M059J (cell line): ENCODE data around the gene STX16. TPM values are rescaled to one million over a fixed set of nuclear protein-coding genes. Genes with fewer than 3 reads are reported as not detected.

Experiments used
- DNase-seq: peaks from one replicate; pipeline ENCODE4 v3.0.0-alpha.2; 2012; ENCODE audit warnings: low read depth
- total RNA-seq: library from RNA; depleted of rRNA; stranded (reverse); fragments of >200 nt; shearing (Covaris generic); gene quantifications from 2 replicates; pipeline ENCODE4 v1.2.3, GENCODE V29; 2014; rRNA removed

STX16 gene, protein sequence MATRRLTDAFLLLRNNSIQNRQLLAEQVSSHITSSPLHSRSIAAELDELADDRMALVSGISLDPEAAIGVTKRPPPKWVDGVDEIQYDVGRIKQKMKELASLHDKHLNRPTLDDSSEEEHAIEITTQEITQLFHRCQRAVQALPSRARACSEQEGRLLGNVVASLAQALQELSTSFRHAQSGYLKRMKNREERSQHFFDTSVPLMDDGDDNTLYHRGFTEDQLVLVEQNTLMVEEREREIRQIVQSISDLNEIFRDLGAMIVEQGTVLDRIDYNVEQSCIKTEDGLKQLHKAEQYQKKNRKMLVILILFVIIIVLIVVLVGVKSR
- 8.4 and 24.6 TPM in 2 replicates for total RNA-seq

DNA sequence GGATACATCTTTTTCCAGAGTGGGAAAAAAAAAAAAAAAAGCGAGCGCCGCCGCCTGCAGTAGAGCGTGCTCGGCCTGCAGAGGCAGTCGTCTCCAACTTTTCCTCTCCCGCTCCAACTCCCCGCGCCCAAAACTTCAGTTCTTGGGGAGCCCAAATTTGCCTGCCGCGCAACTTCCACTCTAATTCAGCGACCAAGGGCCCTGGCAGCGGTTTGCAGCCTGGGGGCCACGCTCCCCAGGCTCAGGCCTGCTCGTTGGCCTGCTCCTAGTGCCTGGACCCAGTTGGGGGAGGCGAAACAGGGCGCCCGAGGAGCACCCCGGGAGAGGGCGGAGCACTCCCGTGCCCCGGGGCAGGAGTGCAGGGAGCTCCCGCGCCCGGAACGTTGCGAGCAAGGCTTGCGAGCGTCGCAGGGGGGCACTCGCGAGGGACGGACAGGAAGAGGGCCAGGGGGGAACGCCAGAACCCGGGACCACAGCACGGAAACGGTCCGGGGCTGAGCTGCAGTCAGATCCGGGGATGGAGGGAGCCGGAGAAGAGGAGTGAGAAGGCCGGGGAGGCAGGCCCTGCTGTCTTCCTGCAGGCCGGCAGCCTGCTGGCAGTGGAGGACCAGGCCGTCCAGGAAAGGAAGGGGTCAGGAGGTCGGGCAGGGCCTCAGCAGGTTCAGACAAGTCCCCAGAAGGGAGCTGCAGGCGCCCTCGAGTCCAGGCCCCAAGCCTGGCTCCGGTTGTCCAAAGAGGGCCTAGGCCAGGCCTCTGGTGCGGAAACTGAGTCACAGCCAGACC lies at the start of gene STX16:
STX16 (plus strand) TSS at position 508 of the 783 bp plus-strand sequence. CDS start 724 bp downstream, outside the sequence.
- DNase-seq, result peak; percentile 94

DNA sequence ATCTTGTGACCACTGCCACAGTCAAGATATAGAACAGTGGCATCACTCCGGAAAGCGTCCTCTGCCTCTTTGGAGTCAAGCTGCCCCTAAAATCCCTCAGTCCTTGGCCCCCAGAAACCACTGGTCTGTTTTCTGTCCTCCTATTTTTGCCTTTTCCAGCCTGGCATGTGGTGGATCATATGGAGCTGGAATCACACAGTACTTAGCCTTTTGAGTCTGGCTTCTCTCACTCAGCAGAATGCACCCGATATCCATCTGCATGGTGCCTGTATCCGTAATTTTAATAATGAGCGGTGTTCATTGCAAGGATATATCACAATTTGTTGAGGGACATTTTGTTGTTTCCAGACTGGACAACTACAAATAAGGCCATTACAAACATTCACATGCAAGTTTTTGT lies 49.0 kb upstream of the STX16 start:
- DNase-seq, result no peak

DNA sequence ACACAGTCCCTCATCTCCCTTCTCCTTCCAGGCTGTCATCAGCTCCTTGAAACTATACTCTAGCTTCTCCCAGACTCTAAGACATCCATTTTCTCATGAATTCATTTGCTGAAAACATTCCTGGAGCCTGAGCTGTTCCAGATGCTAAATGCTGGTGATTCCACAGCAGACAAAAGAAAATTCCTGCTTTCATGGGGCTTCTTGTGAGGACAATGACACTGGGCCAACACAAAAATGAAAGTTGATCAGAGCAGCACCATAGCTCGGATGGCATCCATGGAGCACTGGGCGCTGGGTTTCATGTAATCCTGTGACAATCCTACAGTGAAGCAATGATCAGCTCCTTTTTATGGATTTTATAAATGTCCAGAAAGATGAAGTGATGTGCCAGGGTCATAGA lies 47.4 kb upstream of the STX16 start:
- peak; percentile 27 for DNase-seq

DNA sequence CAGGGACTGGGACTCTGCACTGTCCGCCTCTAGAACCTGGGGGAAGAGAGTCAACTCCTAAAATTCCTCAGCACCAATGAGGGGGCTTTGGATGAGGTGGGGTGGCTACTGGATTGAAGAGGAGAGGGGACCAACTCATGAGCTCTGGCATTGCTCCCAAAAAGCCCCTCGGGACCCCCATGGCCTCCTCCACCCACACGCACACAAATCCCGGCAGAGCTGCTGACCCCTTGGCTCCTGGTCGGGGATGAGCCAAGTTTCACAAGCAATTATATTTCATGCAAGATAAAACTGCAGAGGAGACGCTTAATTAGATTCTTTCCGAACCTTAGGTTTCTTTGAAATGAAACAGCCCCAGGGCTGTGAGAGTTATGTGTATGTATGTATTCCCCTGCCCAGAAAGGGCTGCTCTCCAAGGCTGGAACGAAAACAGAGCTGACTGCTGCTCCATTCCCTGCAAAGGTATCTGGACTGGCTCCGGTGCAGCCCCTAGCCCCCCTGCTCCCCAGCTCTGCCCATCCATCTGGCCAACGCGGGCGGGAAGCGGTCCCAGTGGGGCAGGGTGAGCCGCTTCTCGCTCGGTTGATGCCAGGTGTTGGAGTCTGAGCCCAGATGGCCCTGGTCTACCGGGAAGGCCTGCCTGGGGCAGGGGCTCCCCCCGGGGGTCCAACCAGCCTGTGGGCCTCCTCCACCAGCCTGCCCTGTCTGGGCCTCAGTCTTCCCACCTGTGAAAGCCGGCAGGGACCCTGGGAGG lies 46.8 kb upstream of the STX16 start:
- no peak for DNase-seq

DNA sequence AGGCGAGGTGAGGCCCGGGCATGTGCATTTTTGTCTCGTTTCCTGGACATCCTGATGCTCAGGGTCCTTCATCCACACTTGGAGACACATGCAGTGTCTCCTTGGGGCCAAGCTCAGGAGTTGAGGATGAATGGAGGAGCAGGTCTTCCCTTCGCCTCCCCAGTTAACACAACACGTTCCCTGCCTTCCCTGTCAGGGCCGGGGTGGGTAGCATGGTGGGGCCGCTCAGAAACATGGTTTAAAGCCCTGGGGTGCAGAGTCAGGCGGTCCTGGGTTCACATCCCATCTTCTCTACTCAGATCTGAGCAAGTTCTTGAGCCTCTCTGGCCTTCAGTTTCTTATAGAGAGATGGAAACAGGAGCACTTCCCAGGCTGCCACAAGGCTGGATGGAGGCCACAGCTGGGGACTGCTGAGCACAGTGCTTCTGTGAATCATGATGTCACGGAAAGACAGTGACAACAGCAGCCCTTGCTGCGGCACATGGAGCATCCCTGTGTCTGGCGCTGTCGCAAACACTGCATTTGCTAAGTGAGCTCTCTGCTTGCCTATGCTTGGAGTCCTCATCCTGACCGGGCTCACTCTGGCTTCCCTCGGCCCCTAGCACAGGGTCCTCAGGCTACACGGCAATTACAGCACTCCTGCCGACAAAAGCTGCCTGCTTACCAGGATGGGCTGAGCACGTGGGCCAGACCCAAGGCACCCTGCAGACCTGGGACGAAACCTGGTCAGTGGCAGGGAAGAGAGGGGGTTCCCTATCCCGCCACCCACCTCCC lies 45.6 kb upstream of the STX16 start:
- no peak for DNase-seq

DNA sequence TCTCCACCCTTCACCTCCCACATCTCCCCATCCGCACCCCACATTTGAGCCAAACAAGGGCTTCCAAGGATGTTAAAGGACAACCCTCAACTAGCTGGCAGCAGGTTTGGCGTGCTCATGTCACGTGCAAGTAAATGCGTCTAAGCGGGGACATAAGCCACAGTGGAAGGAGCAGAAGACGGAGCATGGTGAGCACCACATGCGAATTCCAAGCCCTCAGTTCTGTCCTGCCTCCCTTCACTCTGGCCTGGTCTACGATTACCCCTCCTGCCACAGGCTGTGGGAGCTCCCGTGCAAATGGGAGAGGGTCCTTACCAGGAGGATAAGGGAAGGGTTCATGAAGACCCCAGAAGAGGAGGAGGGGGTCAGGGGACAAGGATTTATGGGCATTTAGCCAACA lies 44.9 kb upstream of the STX16 start:
- no peak for DNase-seq

DNA sequence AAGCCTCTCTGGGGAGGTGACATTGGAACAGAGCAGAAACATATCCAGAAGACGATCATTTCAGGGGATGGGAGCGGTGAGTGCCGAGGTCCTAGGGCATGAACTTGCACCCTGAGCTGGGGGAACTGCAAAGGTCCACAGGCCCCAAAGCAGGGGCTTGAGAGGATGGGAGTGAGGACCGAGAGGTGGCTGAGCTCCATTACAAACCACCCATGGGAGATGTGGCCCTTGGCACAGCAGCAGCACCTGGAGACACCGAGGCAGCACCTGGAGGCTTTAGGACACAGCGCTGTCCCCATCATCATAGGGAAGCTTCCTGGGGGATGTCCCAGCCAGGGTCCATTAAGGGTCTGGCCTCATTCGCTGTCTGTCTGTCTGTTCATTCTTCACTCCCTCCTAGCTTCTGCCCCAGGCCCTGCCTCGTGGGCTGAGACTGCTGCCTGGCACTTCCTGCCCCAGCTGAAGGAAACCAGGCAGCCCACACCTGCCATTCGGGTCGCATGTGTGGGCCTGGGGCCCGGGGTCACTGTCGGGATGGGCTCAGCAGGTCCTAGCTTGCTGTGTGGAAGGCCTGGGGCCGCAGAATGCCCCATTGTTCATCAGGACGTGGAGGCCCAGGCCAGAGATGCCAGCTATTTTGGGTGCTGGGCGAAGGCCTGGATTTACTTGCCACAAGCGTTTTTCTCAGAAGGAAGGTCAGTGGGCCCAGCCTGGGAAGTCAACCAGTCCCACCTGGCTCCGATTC lies 42.8 kb upstream of the STX16 start:
- no peak for DNase-seq

DNA sequence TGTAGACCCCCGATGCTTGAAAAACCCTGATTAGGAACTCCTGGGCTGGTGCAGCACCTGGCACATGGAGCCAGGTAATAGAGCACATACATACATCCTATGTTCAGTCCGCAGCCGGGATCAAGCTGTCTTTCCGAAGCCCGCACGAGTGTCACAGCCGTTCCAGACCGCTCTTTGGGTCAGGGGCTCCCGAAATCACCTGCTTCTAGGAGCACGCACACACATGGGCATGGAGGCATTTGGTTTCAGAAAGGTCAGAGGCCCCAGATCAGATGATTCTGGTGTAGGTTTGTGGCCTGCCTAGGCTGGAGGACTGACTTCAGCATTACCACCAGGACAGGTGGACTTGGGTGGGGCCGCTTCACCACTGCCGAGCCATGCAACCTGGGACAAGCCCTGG lies 42.1 kb upstream of the STX16 start:
- DNase-seq, result no peak

DNA sequence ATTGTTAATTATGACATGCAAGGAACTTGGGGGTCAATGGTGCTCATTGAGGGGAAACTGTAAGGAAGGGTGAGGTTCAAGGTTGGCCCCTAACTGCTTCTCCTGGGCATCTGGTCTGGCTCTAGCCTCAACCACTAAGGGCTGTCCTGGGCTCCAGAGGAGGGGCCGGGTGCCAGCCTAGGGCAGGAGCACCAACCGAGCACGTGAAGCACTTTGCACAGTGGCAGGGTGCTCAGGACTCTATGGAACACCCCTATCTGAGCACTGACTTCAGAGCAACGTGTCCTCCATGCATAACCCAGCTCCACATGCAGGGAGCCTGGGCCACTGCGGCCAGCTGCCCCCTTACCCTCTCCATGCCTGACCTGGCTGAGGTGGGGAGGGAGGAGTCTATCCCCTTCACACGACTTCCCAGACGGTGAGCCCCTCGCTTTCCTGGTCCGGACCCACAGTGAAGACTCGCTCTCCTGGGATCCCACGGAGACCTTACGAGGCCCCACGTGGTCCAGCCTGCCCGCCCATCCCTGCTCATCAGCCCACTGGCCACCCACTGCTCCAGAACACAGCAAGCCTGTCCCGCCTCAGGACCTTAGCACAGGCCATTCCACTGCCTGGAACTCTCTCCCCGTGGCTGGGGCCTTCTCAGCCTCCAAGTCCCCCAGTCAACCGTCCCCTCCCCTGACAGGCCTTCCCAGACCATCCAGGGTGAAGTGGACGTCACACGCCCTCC lies 40.8 kb upstream of the STX16 start:
- no peak for DNase-seq

DNA sequence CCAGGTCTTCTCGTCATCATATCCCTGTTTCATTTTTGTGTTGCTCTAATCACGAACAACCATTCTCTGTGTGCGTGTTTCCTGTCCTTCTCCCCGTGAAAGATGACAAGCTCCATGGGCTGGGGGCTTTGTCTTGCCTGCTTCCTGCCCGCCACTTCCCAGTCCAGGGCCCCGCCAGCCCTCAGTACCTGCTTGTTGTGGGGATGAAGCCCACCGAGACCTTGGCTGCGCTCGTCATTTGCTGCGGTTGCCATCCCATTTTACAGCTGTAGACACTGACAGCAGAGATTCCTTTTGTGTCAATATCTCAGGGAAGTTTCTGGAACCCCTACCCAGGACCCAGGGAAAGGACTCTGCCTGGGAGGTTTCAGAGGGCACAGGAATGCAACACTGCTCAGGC lies 40.3 kb upstream of the STX16 start:
- no peak for DNase-seq

DNA sequence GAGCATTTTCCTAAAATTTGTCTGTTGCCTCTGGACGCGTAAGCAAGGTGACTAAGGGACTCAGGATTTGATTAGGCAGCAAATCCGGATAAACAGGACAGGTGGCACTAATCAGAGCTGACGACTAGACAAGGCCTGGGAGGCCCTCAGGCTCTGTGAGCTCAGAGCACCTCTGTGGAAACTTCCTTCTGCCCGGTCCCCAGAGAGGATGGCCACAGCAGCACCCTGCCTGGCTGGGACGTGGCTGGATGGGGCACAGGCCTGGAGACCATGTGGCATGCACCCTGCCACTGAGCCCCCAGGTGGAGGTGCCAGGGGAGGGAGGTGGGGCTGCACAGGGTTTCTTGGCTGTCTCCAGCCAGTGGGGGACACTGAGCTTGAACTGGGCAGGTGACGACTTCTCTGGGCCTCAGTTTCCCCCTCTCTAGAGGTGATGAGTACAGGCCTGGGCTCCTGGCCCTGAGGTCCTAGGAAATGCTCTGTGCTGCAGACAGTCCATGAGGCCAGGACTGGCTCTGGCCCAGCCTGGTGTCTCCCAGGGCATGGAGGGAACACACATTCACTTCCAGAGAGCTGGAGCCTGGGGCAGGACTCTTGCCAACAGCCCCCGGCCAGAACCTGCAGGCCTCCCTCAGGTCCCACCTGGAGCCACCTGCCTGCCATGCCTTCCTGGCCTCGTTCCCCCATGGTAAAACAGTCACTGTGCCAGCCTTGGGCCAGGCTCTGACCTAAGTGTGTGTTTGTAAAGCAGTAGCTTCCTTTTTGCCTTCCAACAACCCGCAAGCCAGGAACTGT lies 39.6 kb upstream of the STX16 start:
- DNase-seq, result no peak

DNA sequence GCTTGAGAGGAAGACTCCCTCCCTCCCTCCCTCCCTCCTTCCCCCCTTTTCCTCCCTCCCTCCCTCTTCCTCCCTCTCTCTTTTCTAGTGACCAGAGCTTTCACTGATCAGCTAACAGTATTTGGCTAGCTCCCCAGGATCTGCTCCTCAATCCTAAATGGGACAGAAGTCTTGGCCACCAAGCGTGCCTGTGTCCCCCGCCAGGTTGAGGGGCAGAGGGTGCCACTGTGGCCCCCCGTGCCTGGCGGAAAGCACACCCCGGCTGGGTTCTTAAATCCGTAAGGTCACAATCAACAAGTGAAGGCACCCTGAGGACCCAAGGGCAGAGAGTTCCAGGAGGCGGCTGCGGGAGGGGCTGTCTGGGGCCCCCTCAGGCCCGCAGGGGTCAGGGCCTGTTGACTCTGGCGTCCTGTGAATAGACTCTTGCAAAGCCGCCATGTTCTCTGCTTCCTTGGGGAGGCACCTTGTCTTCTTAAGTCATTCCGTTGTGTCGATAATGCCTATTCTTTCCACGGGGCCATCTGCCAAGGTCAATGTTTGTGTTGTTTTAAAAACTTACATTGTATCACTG lies 38.9 kb upstream of the STX16 start:
- DNase-seq, result no peak

DNA sequence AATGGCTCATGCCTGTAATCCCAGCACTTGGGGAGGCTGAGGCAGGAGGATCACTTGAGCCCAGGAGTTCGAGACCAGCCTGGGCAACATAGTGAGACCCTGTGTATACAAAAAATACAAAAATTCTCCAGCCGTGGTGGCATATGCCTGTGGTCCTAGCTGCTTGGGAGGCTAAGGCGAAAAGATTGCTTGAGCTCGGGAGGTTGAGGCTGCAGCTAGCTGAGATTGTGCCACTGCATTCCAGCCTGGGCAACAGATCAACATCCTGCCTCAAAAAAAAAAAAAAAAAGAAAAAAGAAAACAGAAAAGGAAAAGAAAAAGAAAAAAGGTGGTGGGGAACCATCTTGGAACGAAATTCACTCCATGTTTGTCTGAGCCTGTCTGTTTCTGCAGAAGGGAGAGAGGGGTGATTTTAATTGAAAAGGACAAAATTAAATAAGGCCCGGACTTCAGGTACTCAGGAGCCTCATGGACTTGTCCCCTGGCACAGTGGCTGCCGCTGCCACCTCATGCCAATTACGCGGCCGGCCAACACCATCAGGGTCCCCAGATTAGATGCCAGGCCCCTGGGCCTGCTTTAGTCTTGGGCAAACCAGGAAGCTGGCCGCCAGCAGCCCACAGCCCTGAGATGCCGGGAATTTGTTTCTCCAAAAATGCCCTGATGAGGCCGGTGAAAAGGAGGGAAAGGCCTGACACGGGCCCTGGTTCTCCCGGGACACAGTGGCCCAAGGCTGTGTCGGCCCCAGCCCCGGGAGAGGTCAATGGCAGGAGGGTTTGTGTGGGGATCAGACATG lies 37.8 kb upstream of the STX16 start:
- no peak for DNase-seq

DNA sequence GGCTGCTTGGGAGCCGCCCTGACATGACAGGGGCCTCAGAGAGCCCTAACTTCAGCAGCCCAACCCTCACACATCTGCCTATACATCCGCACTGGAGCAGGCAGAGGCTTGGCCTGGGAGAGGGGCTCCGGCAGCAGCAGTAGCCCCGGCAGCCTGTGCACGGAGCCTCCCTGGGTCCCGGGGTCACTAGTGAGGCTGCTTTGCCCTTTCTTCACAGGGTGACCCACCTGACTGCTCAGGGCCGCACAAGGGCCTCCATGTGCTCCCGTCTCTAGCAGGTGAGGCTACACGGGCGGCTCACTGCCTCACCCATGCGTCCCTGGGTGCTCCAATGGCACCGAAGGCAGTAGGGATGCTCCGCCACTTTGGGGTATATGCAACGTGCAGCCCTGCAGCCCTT lies 36.7 kb upstream of the STX16 start:
- no peak for DNase-seq

DNA sequence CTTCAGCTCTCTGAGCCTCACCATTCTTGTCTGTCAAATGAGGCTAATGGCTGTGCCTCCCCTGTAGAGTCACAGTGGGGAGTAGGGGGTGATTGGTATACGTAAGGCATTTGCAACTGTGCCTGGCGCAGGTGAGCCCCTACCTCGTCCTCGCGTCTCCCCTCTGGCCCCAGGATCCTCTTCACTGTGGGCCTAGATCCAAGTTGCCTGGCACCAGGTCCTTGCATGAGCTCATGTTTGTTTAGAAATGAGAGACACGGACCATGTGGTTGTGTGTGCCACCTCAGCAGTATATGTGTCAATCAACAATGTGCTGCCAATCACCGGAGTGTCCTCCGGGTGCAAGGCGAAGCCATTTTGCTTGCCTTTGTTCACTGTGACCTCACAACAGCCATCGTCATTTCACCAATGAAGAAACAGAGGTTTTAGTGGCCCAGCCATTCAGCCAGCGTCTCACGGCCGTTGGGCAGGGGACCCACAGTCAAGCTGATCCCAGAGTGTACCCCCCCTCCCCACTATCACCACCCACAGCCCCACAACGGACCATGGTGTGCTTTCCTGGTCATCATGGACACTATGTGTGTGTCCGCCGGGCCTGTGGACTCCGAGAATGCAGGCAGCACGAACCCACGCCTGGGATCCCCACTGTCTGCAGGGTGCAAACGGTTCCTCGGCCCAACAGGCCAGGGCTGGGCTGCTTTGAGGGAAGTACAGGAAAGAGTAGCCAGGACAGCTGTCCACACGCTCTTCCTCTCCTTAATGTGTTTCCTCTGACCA lies 35.9 kb upstream of the STX16 start:
- DNase-seq, result no peak

DNA sequence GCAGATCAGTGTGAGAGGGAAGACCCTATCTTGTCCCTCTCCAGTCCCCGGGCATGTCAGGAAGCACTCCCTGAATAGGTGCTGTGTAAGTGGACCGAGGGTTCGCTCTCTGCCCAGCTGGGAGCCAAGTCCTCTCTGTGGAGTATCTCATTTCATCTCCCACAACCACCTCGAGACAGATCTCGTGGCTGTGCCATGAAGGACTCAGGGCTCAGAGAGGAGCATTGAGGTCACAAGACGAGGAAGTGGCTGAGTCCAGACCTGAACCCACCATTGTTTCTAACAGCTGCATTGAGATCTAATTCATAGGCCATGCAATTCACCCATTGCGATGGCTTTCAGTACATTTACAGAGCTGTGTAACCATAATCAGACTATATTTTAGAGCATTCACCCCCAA lies 34.7 kb upstream of the STX16 start:
- no peak for DNase-seq

DNA sequence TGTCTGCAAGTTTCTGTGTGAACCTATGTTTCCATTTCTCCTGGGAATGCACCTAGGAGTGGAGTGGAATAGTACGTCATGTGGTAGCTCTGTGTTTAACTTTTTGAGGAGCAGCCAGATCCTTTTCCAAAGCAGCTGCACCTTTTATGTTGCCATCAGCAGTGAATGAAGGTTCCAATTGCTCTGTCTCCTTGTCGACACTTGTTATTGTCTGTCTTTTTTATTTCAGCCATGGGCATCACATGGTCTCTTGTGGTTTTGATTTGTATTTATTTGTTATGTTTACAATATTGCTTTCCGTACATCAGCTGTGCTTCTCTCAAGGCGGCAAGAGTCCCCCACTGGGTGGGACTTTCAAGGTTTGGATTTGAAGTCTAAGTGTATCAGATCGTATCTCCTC lies 33.9 kb upstream of the STX16 start:
- no peak for DNase-seq
